IMR-90 (cell line): ENCODE results near the gene EXOC4. TPM values are rescaled to one million over a fixed set of nuclear protein-coding genes. Genes with fewer than 3 reads are reported as not detected.

Experiments used
- ATAC-seq: fragments of 200-7000 bp; cut with Tn5 transposase; 2 replicates; pipeline ENCODE4 v1.9.1; 2020; ENCODE audit warnings: low read depth, mild to moderate bottlenecking, moderate library complexity
- BruUV-seq: library from RNA; stranded (reverse); fragments of 400-500 nt; replicated peaks from 2 replicates; lab custom pipeline; 2021; lab: Mats Ljungman, UMichigan
- CTCF ChIA-PET: fragments of 300-600 bp; formaldehyde crosslinking; extraction: SDS; loops from one replicate; lab custom pipeline; 2021; ENCODE audit warnings: antibody characterized with exemption; lab: Yijun Ruan, JAX
- POLR2A ChIA-PET: fragments of 300-600 bp; sonication (Branson Sonifier 250); formaldehyde crosslinking; loops from one replicate; lab custom pipeline; 2022; ENCODE audit warnings: antibody characterized with exemption; ENCODE audit not compliant: unreplicated experiment; lab: Charles Lee
- DNase-seq: peaks from one replicate; pipeline ENCODE4 v3.0.0; 2013
- H2AFZ ChIP-seq: replicated peaks from 2 replicates; pipeline ENCODE3; 2013; ENCODE audit warnings: low read length, mild to moderate bottlenecking; ENCODE audit not compliant: poor library complexity
- H2AK5ac ChIP-seq: 2 replicates; pipeline ENCODE4 v1.6.1; 2013; ENCODE audit warnings: low read depth, low read length, inconsistent platforms
- H2AK9ac ChIP-seq: replicated peaks from 2 replicates; pipeline ENCODE3; 2013; ENCODE audit warnings: mild to moderate bottlenecking, low read depth, low read length, moderate library complexity; ENCODE audit not compliant: poor library complexity
- H2BK120ac ChIP-seq: 2 replicates; pipeline ENCODE4 v1.6.1; 2013; ENCODE audit warnings: low read depth, low read length, inconsistent platforms
- H2BK15ac ChIP-seq: 3 replicates; pipeline ENCODE4 v1.6.1; 2013; ENCODE audit warnings: low read depth, low read length, inconsistent platforms
- H2BK20ac ChIP-seq: 2 replicates; pipeline ENCODE4 v1.6.1; 2013; ENCODE audit warnings: low read depth, mild to moderate bottlenecking, inconsistent platforms, low read length, moderate library complexity
- H2BK5ac ChIP-seq: 2 replicates; pipeline ENCODE4 v1.6.1; 2013; ENCODE audit warnings: mild to moderate bottlenecking, low read depth, low read length, inconsistent platforms; ENCODE audit not compliant: poor library complexity, severe bottlenecking
- H3K14ac ChIP-seq: replicated peaks from 2 replicates; pipeline ENCODE4 v1.6.1; 2013; ENCODE audit warnings: low read depth, low read length, inconsistent platforms
- H3K18ac ChIP-seq: 2 replicates; pipeline ENCODE4 v1.6.1; 2013; ENCODE audit warnings: low read depth, low read length, control low read depth
- H3K23ac ChIP-seq: 2 replicates; pipeline ENCODE4 v1.6.1; 2013; ENCODE audit warnings: low read depth, low read length, inconsistent platforms
- H3K27ac ChIP-seq: 2 replicates; pipeline ENCODE4 v1.5.1; 2013; ENCODE audit warnings: mild to moderate bottlenecking, control low read depth, low read length; ENCODE audit not compliant: insufficient read depth
- H3K27me3 ChIP-seq: 2 replicates; pipeline ENCODE4 v1.6.1; 2013; ENCODE audit warnings: low read length; ENCODE audit not compliant: control insufficient read depth, insufficient read depth
- H3K36me3 ChIP-seq: 2 replicates; pipeline ENCODE4 v1.6.1; 2013; ENCODE audit warnings: low read length, mixed read lengths; ENCODE audit not compliant: control insufficient read depth, insufficient read depth
- H3K4ac ChIP-seq: 2 replicates; pipeline ENCODE4 v1.6.1; 2013; ENCODE audit warnings: low read depth, low read length, inconsistent platforms
- H3K4me1 ChIP-seq: 2 replicates; pipeline ENCODE4 v1.6.1; 2013; ENCODE audit warnings: low read length, mixed read lengths; ENCODE audit not compliant: control insufficient read depth, insufficient read depth
- H3K4me2 ChIP-seq: 2 replicates; pipeline ENCODE4 v1.6.1; 2013; ENCODE audit warnings: low read depth, mild to moderate bottlenecking, control low read depth, low read length, moderate library complexity
- H3K4me3 ChIP-seq: 2 replicates; pipeline ENCODE4 v1.5.1; 2013; ENCODE audit warnings: low read depth, mild to moderate bottlenecking, control low read depth, low read length, moderate library complexity; ENCODE audit not compliant: insufficient read depth
- H3K56ac ChIP-seq: 2 replicates; pipeline ENCODE4 v1.6.1; 2013; ENCODE audit warnings: low read length, inconsistent platforms; ENCODE audit not compliant: insufficient read depth; ENCODE audit errors: extremely low read depth
- H3K79me1 ChIP-seq, 2 experiments: 2 replicates each; pipeline ENCODE4 v1.6.1; 2013; ENCODE audit warnings: low read length in 2 of 2, inconsistent platforms in 1 of 2, low read depth in 1 of 2
- H3K9ac ChIP-seq: 2 replicates; pipeline ENCODE4 v1.6.1; 2013; ENCODE audit warnings: low read depth, low read length, control low read depth
- H3K9me1 ChIP-seq: 2 replicates; pipeline ENCODE4 v1.6.1; 2013; ENCODE audit warnings: low read length, inconsistent platforms; ENCODE audit not compliant: insufficient read depth
- H3K9me3 ChIP-seq: 2 replicates; pipeline ENCODE4 v1.6.1; 2013; ENCODE audit warnings: low read length; ENCODE audit not compliant: control insufficient read depth, insufficient read depth
- H4K20me1 ChIP-seq: 2 replicates; pipeline ENCODE4 v1.6.1; 2013; ENCODE audit warnings: low read length, inconsistent platforms; ENCODE audit not compliant: insufficient read depth
- H4K5ac ChIP-seq: 2 replicates; pipeline ENCODE4 v1.6.1; 2013; ENCODE audit warnings: mild to moderate bottlenecking, low read depth, low read length, control low read depth
- H4K8ac ChIP-seq, 2 experiments: 2 replicates each; pipeline ENCODE4 v1.6.1; 2013; ENCODE audit warnings: low read depth in 2 of 2, low read length in 2 of 2, control low read depth in 1 of 2, inconsistent platforms in 1 of 2
- H4K91ac ChIP-seq: 2 replicates; pipeline ENCODE4 v1.6.1; 2013; ENCODE audit warnings: low read depth, low read length, inconsistent platforms; ENCODE audit not compliant: insufficient read depth
- CEBPB ChIP-seq: IDR thresholded peaks from 2 replicates; pipeline ENCODE4 v1.6.1; 2012; ENCODE audit warnings: low read depth, low read length, improper control_type of control experiment
- CHD1 ChIP-seq: IDR thresholded peaks from 2 replicates; pipeline ENCODE4 v1.6.1; 2012; ENCODE audit warnings: low read depth, low read length, improper control_type of control experiment
- ELK1 ChIP-seq: fragments of 150-350 bp; IDR thresholded peaks from 2 replicates; pipeline ENCODE4 v1.6.1; 2016; ENCODE audit warnings: low read depth, mild to moderate bottlenecking, low read length, moderate library complexity, borderline replicate concordance
- MAFK ChIP-seq: IDR thresholded peaks from 2 replicates; pipeline ENCODE4 v1.6.1; 2012; ENCODE audit warnings: low read depth, low read length, improper control_type of control experiment
- MAZ ChIP-seq: IDR thresholded peaks from 2 replicates; pipeline ENCODE4 v1.6.1; 2012; ENCODE audit warnings: low read depth, mild to moderate bottlenecking, low read length, improper control_type of control experiment, moderate library complexity, borderline replicate concordance
- MXI1 ChIP-seq: IDR thresholded peaks from 2 replicates; pipeline ENCODE4 v1.6.1; 2012; ENCODE audit warnings: low read depth, mild to moderate bottlenecking, low read length, moderate library complexity, borderline replicate concordance
- NFE2L2 ChIP-seq: fragments of 150-350 bp; IDR thresholded peaks from 2 replicates; pipeline ENCODE4 v1.6.1; 2016; ENCODE audit warnings: low read depth, mild to moderate bottlenecking, low read length
- POLR2A ChIP-seq: IDR thresholded peaks from 2 replicates; pipeline ENCODE4 v1.6.1; 2012; ENCODE audit warnings: mild to moderate bottlenecking, low read depth, low read length
- RCOR1 ChIP-seq: IDR thresholded peaks from 2 replicates; pipeline ENCODE4 v1.6.1; 2012; ENCODE audit warnings: mild to moderate bottlenecking, low read length, improper control_type of control experiment; ENCODE audit not compliant: insufficient replicate concordance
- WGBS, 2 experiments: methylation state at CpG; one replicate each; pipeline versions ENCODE4 v1.1.5 to v1.1.7; 2013; ENCODE audit warnings: missing lambda C conversion rate in 2 of 2; ENCODE audit not compliant: insufficient read length in 1 of 2; ENCODE audit errors: extremely low coverage in 2 of 2; 5-methylcytosine and 5-hydroxymethylcytosine counted together
- dilution Hi-C: fragments of 300-500 bp; cut with HindIII; formaldehyde crosslinking; loops from one replicate; pipeline ENCODE4 v1.14.3; 2018; ENCODE audit warnings: low sequenced_read_pairs; ENCODE audit not compliant: unreplicated experiment
- in situ Hi-C: fragments of 300-500 bp; cut with MboI; formaldehyde crosslinking; loops from 3 replicates; pipeline ENCODE4 v1.14.3; 2019; ENCODE audit warnings: low sequenced_read_pairs, inconsistent platforms, mixed read lengths
- intact Hi-C: fragments of 100-400 bp; cut with micrococcal nuclease; formaldehyde crosslinking; loops from 2 replicates; pipeline ENCODE4 v1.10.0; 2022
- polyA plus RNA-seq, 3 experiments: library from polyadenylated mRNA; depleted of rRNA; stranded (reverse); fragments of >200 nt; gene quantifications; 2 replicates each; pipeline ENCODE4 v1.2.3, GENCODE V29; 2012; ENCODE audit warnings: low replicate concordance in 1 of 3
- total RNA-seq: library from RNA; depleted of rRNA; stranded (reverse); fragments of >200 nt; gene quantifications from 2 replicates; pipeline ENCODE4 v1.2.3, GENCODE V29; 2012

Gene EXOC4
- total and polyA plus RNA-seq, 2 of the 4 experiments (the other 2 are of a cell fraction), result 25.4 to 94.6 TPM

GRCh38 chr7:133646472-133647315 lies 393.8 kb downstream of the EXOC4 start:
- DNase-seq (no peak), ATAC-seq (no peak)
- BruUV-seq, result no TSS peak
- Histone ChIP-seq H2AFZ (no peak overlapping the region), H3K9me3 (peaks cover 2% of the 10 kb centered on the region; the same call in 1 of the 2 replicates), H4K91ac (no peak overlapping the region), H2AK5ac (no peak overlapping the region), H3K14ac (no peak overlapping the region), H2BK20ac (no peak overlapping the region), H3K4me3 (no peak overlapping the region), H3K23ac (no peak overlapping the region), H3K4me1 (peaks cover 2% of the 10 kb centered on the region), H3K4me2 (no peak overlapping the region), H3K56ac (no peak overlapping the region), H2AK9ac (no peak overlapping the region), H3K27me3 (no peaks in the 10 kb centered on the region), H3K36me3 (no peaks in the 10 kb centered on the region), H3K4ac (no peak overlapping the region), H3K9ac (no peak overlapping the region), H4K20me1 (no peaks in the 10 kb centered on the region; the same call in 1 of the 2 replicates), H2BK5ac (no peak overlapping the region), H2BK120ac (no peak overlapping the region), H3K18ac (no peak overlapping the region), H4K5ac (no peak overlapping the region), H3K79me1 (no peaks in the 10 kb centered on the region; a peak in 1 of 4 replicates), H2BK15ac (no peak overlapping the region), H3K27ac (no peak overlapping the region), H4K8ac (no peak overlapping the region), H3K9me1 (peaks cover 2% of the 10 kb centered on the region; the same call in 1 of the 2 replicates)
- dilution Hi-C loops, result no loop called here
- ChIA-PET CTCF (no interaction called here), POLR2A (no interaction called here)
- in situ Hi-C loops, result no loop called here
- TF ChIP-seq RCOR1 (no peak), MAFK (no peak), POLR2A (no peak), ELK1 (no peak), MAZ (no peak), CHD1 (no peak), CEBPB (no peak), NFE2L2 (no peak), MXI1 (no peak)
- intact Hi-C loops, result no loop called here
- 100% methylated on average over 1 of the region's 7 CpGs; no CpG with 5 or more reads in 1 of the 2 experiments for whole genome bisulfite sequencing, 2 experiments
